ENCODE results near the gene LTBP2.

GRCh38 chr14:74511966-74512830 is 99.8 kb downstream of the LTBP2 start:
- TF ChIP-seq CTCF (IDR thresholded peaks at IDR 0.05) (no peak), POLR2A (IDR thresholded peaks at IDR 0.05) (no peak)

Data from thyroid gland (tissue), 4 donors.